ENCODE data around the gene SLC10A6.
A peak's percentile ranks its signal among the peaks of the same experiment; 100 is the strongest.
"Not testable (repeated sequence)": the region's sequence is repeated elsewhere in the genome, so short reads cannot be mapped to it uniquely, and the experiment has no call there.

Gene SLC10A6

GRCh38 chr4:86848732-86849619, at the start of gene SLC10A6:
Gene SLC10A6, minus strand, starts transcription at chr4:86849384. Its CDS starts 269 bp downstream, at chr4:86849115.
- no peak for DNase-seq

- no peak for DNase-seq
Measured at GRCh38 chr4:86898562-86898961, 49.4 kb upstream of the SLC10A6 start.

- DNase-seq, result no peak
Measured at GRCh38 chr4:86896596-86896995, 47.4 kb upstream of the SLC10A6 start.

GRCh38 chr4:86895692-86896488, 46.7 kb upstream of the SLC10A6 start:
- DNase-seq, result peak; percentile 54

- peak; percentile 58 for DNase-seq
Measured at GRCh38 chr4:86894455-86894854, 45.3 kb upstream of the SLC10A6 start.

- no peak for DNase-seq
Measured at GRCh38 chr4:86893136-86893535, 44.0 kb upstream of the SLC10A6 start.

- DNase-seq, result no peak
Measured at GRCh38 chr4:86892636-86892960, 43.4 kb upstream of the SLC10A6 start.

GRCh38 chr4:86891762-86892635, 42.8 kb upstream of the SLC10A6 start, which contains the start of gene C4orf36:
Gene C4orf36, minus strand, starts transcription at chr4:86892422. Its CDS starts 902 bp downstream, at chr4:86891520.
- DNase-seq, result peak; percentile 50

GRCh38 chr4:86890790-86891189, 41.6 kb upstream of the SLC10A6 start:
- no peak for DNase-seq

GRCh38 chr4:86879641-86880040, 30.5 kb upstream of the SLC10A6 start:
- no peak for DNase-seq

- DNase-seq, result no peak
Measured at GRCh38 chr4:86878640-86879039, 29.5 kb upstream of the SLC10A6 start.

- no peak for DNase-seq
Measured at GRCh38 chr4:86876894-86877685, 27.9 kb upstream of the SLC10A6 start.

- DNase-seq, result not testable (repeated sequence)
Measured at GRCh38 chr4:86875436-86875835, 26.3 kb upstream of the SLC10A6 start.

GRCh38 chr4:86872135-86872534, 23.0 kb upstream of the SLC10A6 start:
- DNase-seq, result no peak

- DNase-seq, result no peak
Measured at GRCh38 chr4:86870442-86871069, 21.4 kb upstream of the SLC10A6 start.

GRCh38 chr4:86857341-86858052, 8.3 kb upstream of the SLC10A6 start:
- DNase-seq, result no peak

GRCh38 chr4:86856896-86857295, 7.7 kb upstream of the SLC10A6 start:
- no peak for DNase-seq

GRCh38 chr4:86855572-86855971, 6.4 kb upstream of the SLC10A6 start:
- DNase-seq, result peak; percentile 41

- DNase-seq, result no peak
Measured at GRCh38 chr4:86853209-86853608, 4.0 kb upstream of the SLC10A6 start.

GRCh38 chr4:86848136-86848535, 1.0 kb downstream of the SLC10A6 start:
- DNase-seq, result no peak

- DNase-seq, result no peak
Measured at GRCh38 chr4:86847571-86847970, 1.6 kb downstream of the SLC10A6 start.
